A673 (cell line): ENCODE results near the gene PRKCQ. TPM values are rescaled to one million over a fixed set of nuclear protein-coding genes. Genes with fewer than 3 reads are reported as not detected.

Source experiments
- BruUV-seq: library from RNA; stranded (reverse); fragments of 400-500 nt; replicated peaks from 2 replicates; lab custom pipeline; 2021; lab: Mats Ljungman, UMichigan
- CTCF ChIA-PET: fragments of 300-600 bp; sonication (Branson Sonifier 250); formaldehyde crosslinking; loops from one replicate; lab custom pipeline; 2022; ENCODE audit warnings: antibody characterized with exemption; lab: Charles Lee
- POLR2A ChIA-PET: fragments of 300-600 bp; sonication (Branson Sonifier 250); formaldehyde crosslinking; loops from one replicate; lab custom pipeline; 2022; ENCODE audit warnings: antibody characterized with exemption; ENCODE audit not compliant: low non-redundant PET; lab: Charles Lee
- DNase-seq: peaks from one replicate; pipeline ENCODE4 v3.0.0-alpha.2; 2015; ENCODE audit warnings: low spot score
- H3K27ac ChIP-seq: fragments of 200-600 bp; sonication (generic); 2 replicates; pipeline ENCODE4 v1.5.1; 2016; ENCODE audit warnings: mixed run types, low read depth, mild to moderate bottlenecking, mixed read lengths, antibody characterized with exemption, low read length; ENCODE audit not compliant: poor library complexity, severe bottlenecking
- H3K27me3 ChIP-seq: fragments of 200-600 bp; sonication (generic); replicated peaks from 2 replicates; pipeline ENCODE4 v1.6.1; 2017; ENCODE audit warnings: mixed run types, low read depth, mild to moderate bottlenecking, mixed read lengths, antibody characterized with exemption, low read length; ENCODE audit not compliant: insufficient read depth, poor library complexity
- H3K36me3 ChIP-seq: fragments of 200-600 bp; sonication (generic); 2 replicates; pipeline ENCODE4 v1.6.1; 2016; ENCODE audit warnings: mixed run types, mild to moderate bottlenecking, mixed read lengths, antibody characterized with exemption, low read length; ENCODE audit not compliant: insufficient read depth, poor library complexity, severe bottlenecking
- H3K4me1 ChIP-seq: fragments of 200-600 bp; sonication (generic); 2 replicates; pipeline ENCODE4 v1.6.1; 2017; ENCODE audit warnings: mixed run types, mild to moderate bottlenecking, mixed read lengths, antibody characterized with exemption, low read length; ENCODE audit not compliant: insufficient read depth, poor library complexity, severe bottlenecking
- H3K4me3 ChIP-seq: fragments of 200-600 bp; sonication (generic); 2 replicates; pipeline ENCODE4 v1.5.1; 2016; ENCODE audit warnings: low read depth, mixed run types, mild to moderate bottlenecking, mixed read lengths, low read length; ENCODE audit not compliant: poor library complexity, severe bottlenecking
- H3K9me3 ChIP-seq: fragments of 200-600 bp; sonication (generic); 2 replicates; pipeline ENCODE4 v1.6.1; 2016; ENCODE audit warnings: mixed run types, low read depth, mild to moderate bottlenecking, mixed read lengths, antibody characterized with exemption, low read length; ENCODE audit not compliant: poor library complexity, severe bottlenecking
- CTCF ChIP-seq: fragments of 300-800, 200-600 bp; sonication (generic); conservative IDR thresholded peaks from 2 replicates; pipeline ENCODE4 v1.5.1; 2017; ENCODE audit warnings: low read depth, mild to moderate bottlenecking, antibody characterized with exemption, low read length, moderate library complexity, mixed read lengths
- EZH2 ChIP-seq: fragments of 200-600 bp; sonication (generic); IDR thresholded peaks from 2 replicates; pipeline ENCODE4 v1.6.1; 2017; ENCODE audit warnings: borderline replicate concordance, low read depth, mild to moderate bottlenecking, mixed read lengths, antibody characterized with exemption, low read length; ENCODE audit not compliant: poor library complexity, severe bottlenecking
- intact Hi-C: fragments of 100-400 bp; cut with micrococcal nuclease; formaldehyde crosslinking; loops from one replicate; pipeline ENCODE4 v1.10.0; 2022; ENCODE audit not compliant: unreplicated experiment
- total RNA-seq: library from RNA; stranded (reverse); gene quantifications from 2 replicates; pipeline ENCODE4 v1.2.3, GENCODE V29; 2021

Gene PRKCQ
- total RNA-seq, 1 experiment from 2014 or later = not detected

- POLR2A ChIA-PET = no interaction called here
- BruUV-seq = no TSS peak
- peaks cover 94% of the 10 kb centered on the region for H3K27me3 ChIP-seq
- H3K36me3 ChIP-seq = no peaks in the 10 kb centered on the region
- H3K27ac ChIP-seq = no peak overlapping the region
- DNase-seq = no peak
- H3K4me3 ChIP-seq = no peak overlapping the region
- no peak for TF ChIP-seq EZH2
- TF ChIP-seq CTCF = no peak
- no peaks in the 10 kb centered on the region for H3K9me3 ChIP-seq
- CTCF ChIA-PET = no interaction called here
- intact Hi-C loops = no loop called here
- no peaks in the 10 kb centered on the region for H3K4me1 ChIP-seq
Observed at GRCh38 chr10:6602026-6602699, 22.1 kb upstream of the PRKCQ start.

GRCh38 chr10:6601246-6601805 lies 21.2 kb upstream of the PRKCQ start:
- POLR2A ChIA-PET = no interaction called here

More at GRCh38 chr10:6601246-6601805, 21.2 kb upstream of the PRKCQ start:
- no peaks in the 10 kb centered on the region for H3K9me3 ChIP-seq
- intact Hi-C loops = no loop called here
- no peaks in the 10 kb centered on the region for H3K4me1 ChIP-seq
- H3K4me3 ChIP-seq = no peak overlapping the region
- no TSS peak for BruUV-seq
- CTCF ChIA-PET = interaction anchor here (0.6 kb wide), 1 partner anchor 167 kb away, joined by 3 read pairs; no protein-coding TSS in a partner anchor
- TF ChIP-seq CTCF (no peak), EZH2 (no peak)
- no peak for DNase-seq
- H3K27me3 ChIP-seq = peaks cover 94% of the 10 kb centered on the region
- no peaks in the 10 kb centered on the region for H3K36me3 ChIP-seq
- no peak overlapping the region for H3K27ac ChIP-seq
